SH-SY5Y (cell line): ENCODE measurements around the gene RNF121.

Source experiments
- GATA2 ChIP-seq: IDR thresholded peaks from 2 replicates; pipeline ENCODE4 v1.6.1; 2011; ENCODE audit warnings: mild to moderate bottlenecking, low read depth, low read length
- GATA3 ChIP-seq: IDR thresholded peaks from 2 replicates; pipeline ENCODE4 v1.6.1; 2011; ENCODE audit warnings: low read depth, mild to moderate bottlenecking, low read length, moderate library complexity

DNA sequence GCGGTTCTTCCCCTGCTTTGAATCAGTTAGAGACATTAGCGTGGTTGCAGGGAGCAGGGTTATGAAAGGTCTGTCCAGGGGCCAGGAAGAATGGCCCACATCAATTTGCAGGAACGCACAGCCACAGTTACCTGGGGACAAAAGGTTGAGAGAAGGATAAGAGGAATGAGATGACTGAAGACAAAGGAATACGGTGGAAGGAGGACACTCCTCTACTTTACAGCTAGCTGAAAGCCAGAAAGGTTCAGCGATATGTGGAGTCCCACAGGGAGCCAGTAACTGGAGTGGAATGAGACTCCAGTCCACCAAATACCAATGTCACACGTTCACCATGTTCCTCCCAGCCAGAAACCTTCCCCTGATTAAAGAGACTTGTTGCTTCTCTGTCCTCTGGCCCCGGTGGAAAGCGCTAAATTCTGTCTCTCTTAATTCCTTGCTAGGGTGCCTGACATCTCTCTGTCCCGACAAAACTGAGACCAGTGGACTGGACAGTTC is 11.2 kb upstream of the RNF121 start:
- TF ChIP-seq GATA2: no peak
- TF ChIP-seq GATA3: no peak
